ENCODE measurements around the gene DNAH8.

DNA sequence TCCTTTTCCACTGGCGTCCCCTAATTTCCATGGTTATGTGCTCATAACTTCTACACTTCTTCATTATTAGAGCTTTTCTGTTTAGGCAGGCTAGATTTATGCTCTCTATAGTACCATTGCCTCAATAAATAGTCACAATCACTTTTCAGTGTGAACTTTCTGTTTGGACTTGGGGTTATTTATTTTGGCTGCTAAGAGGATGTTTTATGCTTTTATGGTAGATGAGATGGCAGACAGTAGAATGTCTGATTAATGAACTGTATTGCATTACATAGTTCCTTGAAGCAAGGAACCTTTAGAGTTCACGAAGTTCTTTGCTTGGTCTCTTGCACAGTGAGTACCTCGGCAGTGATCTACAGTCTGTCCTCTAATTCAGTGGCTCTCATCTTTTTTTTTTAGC, 6.9 kb downstream of the DNAH8 start:
- TF ChIP-seq, protein P1, sequence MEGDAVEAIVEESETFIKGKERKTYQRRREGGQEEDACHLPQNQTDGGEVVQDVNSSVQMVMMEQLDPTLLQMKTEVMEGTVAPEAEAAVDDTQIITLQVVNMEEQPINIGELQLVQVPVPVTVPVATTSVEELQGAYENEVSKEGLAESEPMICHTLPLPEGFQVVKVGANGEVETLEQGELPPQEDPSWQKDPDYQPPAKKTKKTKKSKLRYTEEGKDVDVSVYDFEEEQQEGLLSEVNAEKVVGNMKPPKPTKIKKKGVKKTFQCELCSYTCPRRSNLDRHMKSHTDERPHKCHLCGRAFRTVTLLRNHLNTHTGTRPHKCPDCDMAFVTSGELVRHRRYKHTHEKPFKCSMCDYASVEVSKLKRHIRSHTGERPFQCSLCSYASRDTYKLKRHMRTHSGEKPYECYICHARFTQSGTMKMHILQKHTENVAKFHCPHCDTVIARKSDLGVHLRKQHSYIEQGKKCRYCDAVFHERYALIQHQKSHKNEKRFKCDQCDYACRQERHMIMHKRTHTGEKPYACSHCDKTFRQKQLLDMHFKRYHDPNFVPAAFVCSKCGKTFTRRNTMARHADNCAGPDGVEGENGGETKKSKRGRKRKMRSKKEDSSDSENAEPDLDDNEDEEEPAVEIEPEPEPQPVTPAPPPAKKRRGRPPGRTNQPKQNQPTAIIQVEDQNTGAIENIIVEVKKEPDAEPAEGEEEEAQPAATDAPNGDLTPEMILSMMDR (conservative IDR thresholded peaks at IDR 0.05) = no peak
- no peak for TF ChIP-seq EZH2 (IDR thresholded peaks at IDR 0.05; ENCODE audit: low read depth)

Data from PC-9 (cell line).